ENCODE results near the gene RC3H2.
"Not testable (repeated sequence)": the region's sequence is repeated elsewhere in the genome, so short reads cannot be mapped to it uniquely, and the experiment has no call there.

RC3H2 gene

GRCh38 chr9:122841501-122841900 lies 63.7 kb downstream of the RC3H2 start:
- no peak for DNase-seq

GRCh38 chr9:122838441-122838840 lies 66.7 kb downstream of the RC3H2 start:
- not testable (repeated sequence) for DNase-seq

GRCh38 chr9:122837266-122837850 lies 67.8 kb downstream of the RC3H2 start:
- DNase-seq, result no peak

- DNase-seq, result no peak
Measured at GRCh38 chr9:122835313-122835731, 69.8 kb downstream of the RC3H2 start.

- no peak for DNase-seq
Measured at GRCh38 chr9:122832194-122832593, 73.0 kb downstream of the RC3H2 start.

GRCh38 chr9:122828965-122829284 lies 76.2 kb downstream of the RC3H2 start:
- DNase-seq, result not testable (repeated sequence)

GRCh38 chr9:122827761-122828093 lies 77.4 kb downstream of the RC3H2 start:
- DNase-seq, result peak in 2 of 4 experiments; percentile 11 to 19

GRCh38 chr9:122822938-122823337 lies 82.2 kb downstream of the RC3H2 start:
- DNase-seq, result no peak

GRCh38 chr9:122822056-122822455 lies 83.1 kb downstream of the RC3H2 start:
- no peak for DNase-seq

- DNase-seq, result peak; percentile 77 to 92 (median 87)
Measured at GRCh38 chr9:122821278-122821943, 83.7 kb downstream of the RC3H2 start.

- DNase-seq, result no peak
Measured at GRCh38 chr9:122820490-122820845, 84.7 kb downstream of the RC3H2 start.

- DNase-seq, result no peak
Measured at GRCh38 chr9:122819791-122820489, 85.2 kb downstream of the RC3H2 start.

- no peak for DNase-seq
Measured at GRCh38 chr9:122819326-122819725, 85.8 kb downstream of the RC3H2 start.

- peak; percentile 51 to 67 (median 58) for DNase-seq
Measured at GRCh38 chr9:122816163-122816867, 88.8 kb downstream of the RC3H2 start.

GRCh38 chr9:122815544-122815943 lies 89.6 kb downstream of the RC3H2 start:
- DNase-seq, result no peak

GRCh38 chr9:122814545-122814944 lies 90.6 kb downstream of the RC3H2 start:
- peak; percentile 11 to 48 (median 42) for DNase-seq

GRCh38 chr9:122812736-122813135 lies 92.4 kb downstream of the RC3H2 start:
- no peak for DNase-seq

GRCh38 chr9:122810306-122810946 lies 94.7 kb downstream of the RC3H2 start:
- DNase-seq, result peak; percentile 83 to 89 (median 86)

- DNase-seq, result not testable (repeated sequence)
Measured at GRCh38 chr9:122809261-122809660, 95.9 kb downstream of the RC3H2 start.

GRCh38 chr9:122808141-122808540 lies 97.0 kb downstream of the RC3H2 start:
- no peak for DNase-seq

GRCh38 chr9:122807271-122807900 lies 97.8 kb downstream of the RC3H2 start:
- peak; percentile 52 to 81 (median 60) for DNase-seq

- DNase-seq, result no peak
Measured at GRCh38 chr9:122806661-122807060, 98.5 kb downstream of the RC3H2 start.

Measured in suppressor macrophage (primary cell).